HepG2 (cell line): Measurements from ENCODE around the gene DNAH9. TPM values are rescaled to one million over a fixed set of nuclear protein-coding genes. Genes with fewer than 3 reads are reported as not detected.

Experiments
- ATAC-seq: fragments of 200-7000 bp; cut with Tn5 transposase; 3 replicates; pipeline ENCODE4 v1.9.1; 2020; ENCODE audit warnings: mild to moderate bottlenecking, moderate library complexity
- BruUV-seq: library from RNA; stranded (reverse); fragments of 400-500 nt; replicated peaks from 2 replicates; lab custom pipeline; 2021; lab: Mats Ljungman, UMichigan
- CTCF ChIA-PET: fragments of 300-600 bp; formaldehyde crosslinking; extraction: SDS; loops from one replicate; lab custom pipeline; 2021; ENCODE audit warnings: low total read pairs, inconsistent platforms, low intra/inter-chr PET ratio; lab: Yijun Ruan, JAX
- POLR2A ChIA-PET: fragments of 350-600 bp; sonication (Branson Sonifier 250); formaldehyde crosslinking; loops from one replicate; lab custom pipeline; 2020; ENCODE audit warnings: antibody characterized with exemption, inconsistent platforms; lab: Yijun Ruan, JAX
- DNase-seq: peaks from one replicate; pipeline ENCODE4 v3.0.0-alpha.2; 2015; ENCODE audit warnings: low spot score
- FAIRE-seq: peaks from 3 replicates; lab custom pipeline; 2011; peaks lifted over from hg19 to GRCh38; lab: Jason Lieb, UNC
- H2AFZ ChIP-seq: one replicate; pipeline ENCODE4 v1.6.1; 2011; ENCODE audit warnings: low read length, inconsistent platforms
- H3K27ac ChIP-seq: fragments of 300-600 bp; 3 replicates; pipeline ENCODE4 v1.8.0; 2011; ENCODE audit warnings: mixed run types, mild to moderate bottlenecking, mixed read lengths, low read length, inconsistent platforms; ENCODE audit not compliant: insufficient read depth; ENCODE audit errors: extremely low read length
- H3K27me3 ChIP-seq, 2 experiments: fragments of 200-600 bp in 1 of 2; 2 replicates in 1 of 2; 3 replicates in 1 of 2; pipeline versions ENCODE4 v1.6.0 to v1.8.0; 2011; ENCODE audit warnings: low read length in 2 of 2, mild to moderate bottlenecking in 2 of 2, moderate library complexity in 2 of 2, inconsistent platforms in 1 of 2; ENCODE audit not compliant: insufficient read depth in 2 of 2, control insufficient read depth in 1 of 2
- H3K36me3 ChIP-seq, 2 experiments: fragments of 200-600 bp in 1 of 2; replicated peaks in 1 of 2; 2 replicates in 1 of 2; 3 replicates in 1 of 2; pipeline versions ENCODE4 v1.5.1 to v1.8.0; 2011; ENCODE audit warnings: low read length in 2 of 2, inconsistent platforms in 1 of 2; ENCODE audit not compliant: insufficient read depth in 2 of 2, control insufficient read depth in 1 of 2
- H3K4me1 ChIP-seq: 2 replicates; pipeline ENCODE4 v1.5.1; 2012; ENCODE audit warnings: low read length, inconsistent platforms; ENCODE audit not compliant: insufficient read depth
- H3K4me2 ChIP-seq: 2 replicates; pipeline ENCODE4 v1.6.0; 2011; ENCODE audit warnings: low read depth, low read length, inconsistent platforms
- H3K4me3 ChIP-seq, 3 experiments: fragments of 200-600 bp in 1 of 3; sonication (generic), shearing (Covaris generic) in 1 of 3; replicated peaks in 1 of 3; 2 replicates each; pipeline ENCODE4 v1.5.1; 2011 to 2016; ENCODE audit warnings: low read length in 3 of 3, inconsistent platforms in 2 of 3, low read depth in 2 of 3, mild to moderate bottlenecking in 2 of 3, control low read depth in 1 of 3, mixed read lengths in 1 of 3; ENCODE audit not compliant: insufficient read depth in 1 of 3
- H3K79me2 ChIP-seq: one replicate; pipeline ENCODE4 v1.6.1; 2011; ENCODE audit warnings: low read length, inconsistent platforms; ENCODE audit not compliant: insufficient read depth
- H3K9ac ChIP-seq: 2 replicates; pipeline ENCODE4 v1.6.0; 2011; ENCODE audit warnings: mild to moderate bottlenecking, low read depth, low read length, inconsistent platforms; ENCODE audit not compliant: insufficient read depth
- H3K9me3 ChIP-seq: 2 replicates; pipeline ENCODE4 v1.5.1; 2012; ENCODE audit warnings: mild to moderate bottlenecking, low read length
- H4K20me1 ChIP-seq: 2 replicates; pipeline ENCODE4 v1.6.0; 2011; ENCODE audit warnings: inconsistent platforms, mild to moderate bottlenecking, low read length, moderate library complexity; ENCODE audit not compliant: insufficient read depth
- ADNP ChIP-seq: sonication (generic); formaldehyde crosslinking; IDR thresholded peaks from 2 replicates; pipeline ENCODE4 v1.4.0; 2020; ENCODE audit warnings: missing genetic modification reagents
- CHD2 ChIP-seq: IDR thresholded peaks from 2 replicates; pipeline ENCODE4 v1.6.1; 2011; ENCODE audit warnings: low read depth, low read length, improper control_type of control experiment
- MXI1 ChIP-seq: IDR thresholded peaks from 3 replicates; pipeline ENCODE4 v1.6.1; 2012; ENCODE audit warnings: low read depth, low read length, inconsistent platforms, borderline replicate concordance
- NFIB ChIP-seq: sonication (generic); formaldehyde crosslinking; IDR thresholded peaks from 2 replicates; pipeline ENCODE4 v1.9.0; 2021; ENCODE audit warnings: missing genetic modification reagents, mild to moderate bottlenecking, borderline replicate concordance
- SMC3 ChIP-seq: IDR thresholded peaks from 2 replicates; pipeline ENCODE4 v1.6.1; 2011; ENCODE audit warnings: low read length, improper control_type of control experiment
- STAG1 ChIP-seq: sonication (generic); formaldehyde crosslinking; IDR thresholded peaks from 2 replicates; pipeline ENCODE4 v1.4.0; 2020; ENCODE audit warnings: missing genetic modification reagents
- WGBS: methylation state at CpG from one replicate; pipeline ENCODE4 v1.1.6; 2017; ENCODE audit warnings: low lambda C conversion rate; 5-methylcytosine and 5-hydroxymethylcytosine counted together
- in situ Hi-C: cut with HindIII; loops from 2 replicates; pipeline ENCODE4 v1.10.0; 2017; ENCODE audit warnings: low pct_unique_long_range_greater_than_20kb; ENCODE audit not compliant: extremely low pct_ligation_motif_present
- intact Hi-C: fragments of 100-400 bp; cut with micrococcal nuclease; formaldehyde crosslinking; loops from one replicate; pipeline ENCODE4 v1.10.0; 2022; ENCODE audit not compliant: unreplicated experiment
- polyA plus RNA-seq, 8 experiments: library from polyadenylated mRNA; depleted of rRNA in 3 of 8; stranded (reverse) in 7 of 8; unstranded in 1 of 8; fragments of >200 nt; fragmentation: Illumina TruSeq in 4 of 8; extraction: Trizol in 4 of 8; gene quantifications; 2 replicates each; pipeline versions ENCODE4 v1.2.1 to v1.2.3, GENCODE V29; 2011 to 2016; ENCODE audit warnings: low read depth in 4 of 8, missing spikeins in 1 of 8, mixed read lengths in 1 of 8; ENCODE audit not compliant: insufficient read depth in 1 of 8
- total RNA-seq, 5 experiments: library from RNA; depleted of rRNA; stranded (reverse); fragments of >200 nt; fragmentation: Illumina TruSeq; extraction: Trizol; gene quantifications; 2 replicates each; pipeline ENCODE4 v1.2.3, GENCODE V29; 2016; ENCODE audit warnings: low read depth in 1 of 5
- TF ChIP-seq, protein P1 (sequence below): sonication (generic); formaldehyde crosslinking; IDR thresholded peaks from 2 replicates; pipeline ENCODE4 v1.5.0; 2020; ENCODE audit warnings: mild to moderate bottlenecking, missing genetic modification reagents, moderate library complexity

The DNAH9 gene
- total and polyA plus RNA-seq, 2 of the 13 experiments (the other 11 are each of a cell fraction or from before 2014, with no cell fraction given), result not detected

DNA sequence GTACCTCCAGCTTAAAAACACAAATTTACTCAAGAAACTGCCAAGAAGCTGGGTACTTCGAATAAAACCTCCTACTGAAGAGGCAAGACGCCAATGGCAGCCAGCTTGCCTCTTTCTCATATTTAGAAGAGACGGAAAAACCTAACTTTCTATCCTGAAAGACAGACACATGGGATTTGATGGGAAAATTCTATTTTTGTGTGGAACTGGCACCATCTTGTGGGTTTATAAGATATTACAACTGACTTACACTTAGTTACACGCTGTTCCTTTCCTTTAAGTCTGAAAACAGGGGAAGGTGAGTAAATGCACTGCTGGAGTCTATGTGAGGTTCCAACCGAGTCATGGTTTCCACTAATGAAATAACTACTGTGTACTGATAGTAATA lies 388.7 kb downstream of the DNAH9 start:
- Histone ChIP-seq H3K27ac (peak overlapping the region; percentile 64), H2AFZ (no peak overlapping the region), H3K9me3 (no peaks in the 10 kb centered on the region), H3K27me3 (no peaks in the 10 kb centered on the region), H3K9ac (no peak overlapping the region), H3K36me3 (peaks cover 6 to 10% of the 10 kb centered on the region in 2 experiments; a peak in 3 of 5 replicates), H4K20me1 (no peaks in the 10 kb centered on the region), H3K4me2 (peak overlapping the region; percentile 86), H3K79me2 (no peaks in the 10 kb centered on the region), H3K4me1 (peaks cover 35% of the 10 kb centered on the region), H3K4me3 (peak overlapping the region in 2 of 3 experiments; percentile 19 to 38; a peak in 2 of 6 replicates)
- CTCF ChIA-PET, result interaction anchor here (0.9 kb wide), 1 partner anchor 342 kb away, joined by 3 read pairs; no protein-coding TSS in a partner anchor
- intact Hi-C loops, result loop anchor here (5.0 kb wide), 1 partner anchor 1110 kb away; no protein-coding TSS in a partner anchor
- WGBS, result 18% methylated on average over 5 of the region's 5 CpGs
- POLR2A ChIA-PET, result interaction anchor here (1.4 kb wide), 1 partner anchor 10 kb away, joined by 9 read pairs; the partner anchor contains the start of gene ZNF18
- ATAC-seq (peak; percentile 72), DNase-seq (peak; percentile 37), FAIRE-seq (no peak)
- TF ChIP-seq NFIB (CRISPR knock-in tag), result no peak
- no peak for TF ChIP-seq MXI1
- peak; percentile 50 for TF ChIP-seq SMC3
- no peak for TF ChIP-seq CHD2
- TF ChIP-seq, protein P1, sequence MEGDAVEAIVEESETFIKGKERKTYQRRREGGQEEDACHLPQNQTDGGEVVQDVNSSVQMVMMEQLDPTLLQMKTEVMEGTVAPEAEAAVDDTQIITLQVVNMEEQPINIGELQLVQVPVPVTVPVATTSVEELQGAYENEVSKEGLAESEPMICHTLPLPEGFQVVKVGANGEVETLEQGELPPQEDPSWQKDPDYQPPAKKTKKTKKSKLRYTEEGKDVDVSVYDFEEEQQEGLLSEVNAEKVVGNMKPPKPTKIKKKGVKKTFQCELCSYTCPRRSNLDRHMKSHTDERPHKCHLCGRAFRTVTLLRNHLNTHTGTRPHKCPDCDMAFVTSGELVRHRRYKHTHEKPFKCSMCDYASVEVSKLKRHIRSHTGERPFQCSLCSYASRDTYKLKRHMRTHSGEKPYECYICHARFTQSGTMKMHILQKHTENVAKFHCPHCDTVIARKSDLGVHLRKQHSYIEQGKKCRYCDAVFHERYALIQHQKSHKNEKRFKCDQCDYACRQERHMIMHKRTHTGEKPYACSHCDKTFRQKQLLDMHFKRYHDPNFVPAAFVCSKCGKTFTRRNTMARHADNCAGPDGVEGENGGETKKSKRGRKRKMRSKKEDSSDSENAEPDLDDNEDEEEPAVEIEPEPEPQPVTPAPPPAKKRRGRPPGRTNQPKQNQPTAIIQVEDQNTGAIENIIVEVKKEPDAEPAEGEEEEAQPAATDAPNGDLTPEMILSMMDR (CRISPR knock-in tag), result peak; percentile 67
- TF ChIP-seq STAG1 (CRISPR knock-in tag), result peak; percentile 69
- TF ChIP-seq ADNP, result no peak
- in situ Hi-C loops, result loop anchor here (10.0 kb wide), 1 partner anchor 1112 kb away; no protein-coding TSS in a partner anchor
- BruUV-seq, result no TSS peak
